ENCODE data around the gene NPHP1. TPM values are rescaled to one million over a fixed set of nuclear protein-coding genes. Genes with fewer than 3 reads are reported as not detected.

The NPHP1 gene
- polyA plus RNA-seq, 1 donor from 2014 or later = 8.0 TPM

DNA sequence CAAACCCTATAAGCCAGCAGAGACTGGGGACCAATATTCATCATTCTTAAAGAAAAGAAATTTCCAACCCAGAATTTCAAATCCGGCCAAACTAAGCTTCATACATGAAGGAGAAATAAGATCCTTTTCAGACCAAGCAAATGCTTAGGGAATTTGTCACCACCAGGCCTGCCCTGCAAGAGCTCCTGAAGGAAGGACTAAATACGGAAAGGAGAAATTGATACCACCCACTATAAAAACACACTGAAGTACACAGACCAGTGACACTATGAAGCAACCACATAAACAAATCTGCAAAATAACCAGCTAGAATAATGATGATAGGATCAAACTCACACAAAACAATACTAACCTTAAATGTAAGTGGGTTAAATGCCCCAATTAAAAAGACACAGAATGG is 22.4 kb downstream of the NPHP1 start:
- TF ChIP-seq MXI1 (conservative IDR thresholded peaks at IDR 0.05; ENCODE audit: poor library complexity, severe bottlenecking) = no peak
- TF ChIP-seq SMC3 (conservative IDR thresholded peaks at IDR 0.05; ENCODE audit: poor library complexity) = no peak
- TF ChIP-seq POLR2AphosphoS5 (IDR thresholded peaks at IDR 0.05) = no peak
- no peak for TF ChIP-seq TAF1 (IDR thresholded peaks at IDR 0.05; ENCODE audit: low read depth)
- no peak for TF ChIP-seq EP300 (conservative IDR thresholded peaks at IDR 0.05; ENCODE audit: poor library complexity, severe bottlenecking)
- TF ChIP-seq, protein P1, sequence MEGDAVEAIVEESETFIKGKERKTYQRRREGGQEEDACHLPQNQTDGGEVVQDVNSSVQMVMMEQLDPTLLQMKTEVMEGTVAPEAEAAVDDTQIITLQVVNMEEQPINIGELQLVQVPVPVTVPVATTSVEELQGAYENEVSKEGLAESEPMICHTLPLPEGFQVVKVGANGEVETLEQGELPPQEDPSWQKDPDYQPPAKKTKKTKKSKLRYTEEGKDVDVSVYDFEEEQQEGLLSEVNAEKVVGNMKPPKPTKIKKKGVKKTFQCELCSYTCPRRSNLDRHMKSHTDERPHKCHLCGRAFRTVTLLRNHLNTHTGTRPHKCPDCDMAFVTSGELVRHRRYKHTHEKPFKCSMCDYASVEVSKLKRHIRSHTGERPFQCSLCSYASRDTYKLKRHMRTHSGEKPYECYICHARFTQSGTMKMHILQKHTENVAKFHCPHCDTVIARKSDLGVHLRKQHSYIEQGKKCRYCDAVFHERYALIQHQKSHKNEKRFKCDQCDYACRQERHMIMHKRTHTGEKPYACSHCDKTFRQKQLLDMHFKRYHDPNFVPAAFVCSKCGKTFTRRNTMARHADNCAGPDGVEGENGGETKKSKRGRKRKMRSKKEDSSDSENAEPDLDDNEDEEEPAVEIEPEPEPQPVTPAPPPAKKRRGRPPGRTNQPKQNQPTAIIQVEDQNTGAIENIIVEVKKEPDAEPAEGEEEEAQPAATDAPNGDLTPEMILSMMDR (IDR thresholded peaks at IDR 0.05; ENCODE audit: poor library complexity, severe bottlenecking) = no peak
- TF ChIP-seq, protein P2, sequence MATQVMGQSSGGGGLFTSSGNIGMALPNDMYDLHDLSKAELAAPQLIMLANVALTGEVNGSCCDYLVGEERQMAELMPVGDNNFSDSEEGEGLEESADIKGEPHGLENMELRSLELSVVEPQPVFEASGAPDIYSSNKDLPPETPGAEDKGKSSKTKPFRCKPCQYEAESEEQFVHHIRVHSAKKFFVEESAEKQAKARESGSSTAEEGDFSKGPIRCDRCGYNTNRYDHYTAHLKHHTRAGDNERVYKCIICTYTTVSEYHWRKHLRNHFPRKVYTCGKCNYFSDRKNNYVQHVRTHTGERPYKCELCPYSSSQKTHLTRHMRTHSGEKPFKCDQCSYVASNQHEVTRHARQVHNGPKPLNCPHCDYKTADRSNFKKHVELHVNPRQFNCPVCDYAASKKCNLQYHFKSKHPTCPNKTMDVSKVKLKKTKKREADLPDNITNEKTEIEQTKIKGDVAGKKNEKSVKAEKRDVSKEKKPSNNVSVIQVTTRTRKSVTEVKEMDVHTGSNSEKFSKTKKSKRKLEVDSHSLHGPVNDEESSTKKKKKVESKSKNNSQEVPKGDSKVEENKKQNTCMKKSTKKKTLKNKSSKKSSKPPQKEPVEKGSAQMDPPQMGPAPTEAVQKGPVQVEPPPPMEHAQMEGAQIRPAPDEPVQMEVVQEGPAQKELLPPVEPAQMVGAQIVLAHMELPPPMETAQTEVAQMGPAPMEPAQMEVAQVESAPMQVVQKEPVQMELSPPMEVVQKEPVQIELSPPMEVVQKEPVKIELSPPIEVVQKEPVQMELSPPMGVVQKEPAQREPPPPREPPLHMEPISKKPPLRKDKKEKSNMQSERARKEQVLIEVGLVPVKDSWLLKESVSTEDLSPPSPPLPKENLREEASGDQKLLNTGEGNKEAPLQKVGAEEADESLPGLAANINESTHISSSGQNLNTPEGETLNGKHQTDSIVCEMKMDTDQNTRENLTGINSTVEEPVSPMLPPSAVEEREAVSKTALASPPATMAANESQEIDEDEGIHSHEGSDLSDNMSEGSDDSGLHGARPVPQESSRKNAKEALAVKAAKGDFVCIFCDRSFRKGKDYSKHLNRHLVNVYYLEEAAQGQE (IDR thresholded peaks at IDR 0.05; ENCODE audit: borderline replicate concordance) = no peak
- TF ChIP-seq RAD21 (conservative IDR thresholded peaks at IDR 0.05) = no peak
- TF ChIP-seq EZH2 (IDR thresholded peaks at IDR 0.05; ENCODE audit: borderline replicate concordance, insufficient read depth, low read length, poor library complexity, severe bottlenecking) = no peak
- Histone ChIP-seq H3K9me2 (ENCODE audit: insufficient read depth, low read length) (no peaks in the 10 kb centered on the region), H3K36me3 (ENCODE audit: insufficient read depth, low read length) (no peaks in the 10 kb centered on the region), H3K27ac (ENCODE audit: low read length) (no peak overlapping the region), H4K20me1 (ENCODE audit: insufficient read depth) (no peaks in the 10 kb centered on the region), H3K79me2 (replicated peaks; ENCODE audit: insufficient read depth, low read length) (no peaks in the 10 kb centered on the region), H3K9me3 (ENCODE audit: low read length) (no peaks in the 10 kb centered on the region), H3K4me2 (ENCODE audit: low read length) (no peak overlapping the region), H3K4me3 (ENCODE audit: low read length) (no peak overlapping the region), H3K9ac (ENCODE audit: low read length) (no peak overlapping the region), H3F3A (ENCODE audit: insufficient read depth, low read length, poor library complexity, severe bottlenecking) (no peaks in the 10 kb centered on the region), H3K27me3 (ENCODE audit: insufficient read depth, low read depth, low read length) (no peaks in the 10 kb centered on the region), H2AFZ (ENCODE audit: low read depth, low read length) (no peak overlapping the region)

DNA sequence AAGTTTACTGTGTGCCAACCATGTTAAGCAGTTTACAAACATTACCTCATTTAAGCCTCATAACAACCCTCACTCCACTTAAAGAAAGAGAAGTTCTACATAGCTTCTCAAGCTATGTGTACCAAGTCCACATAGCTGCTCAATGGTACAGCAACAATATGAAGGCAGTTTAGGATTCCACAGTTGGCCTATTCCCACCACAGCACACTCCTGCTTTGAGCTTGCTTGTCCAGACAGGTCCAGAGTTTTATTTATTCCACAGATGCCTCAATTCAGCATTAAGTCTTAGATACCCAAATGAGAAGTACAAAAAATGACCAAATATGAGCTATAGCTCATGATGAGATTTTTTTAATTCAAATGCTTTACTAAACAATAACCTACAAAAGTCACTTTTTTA is 24.8 kb downstream of the NPHP1 start:
- Histone ChIP-seq H3K9me2 (ENCODE audit: insufficient read depth, low read length) (no peaks in the 10 kb centered on the region), H4K20me1 (ENCODE audit: insufficient read depth) (no peaks in the 10 kb centered on the region), H3K36me3 (ENCODE audit: insufficient read depth, low read length) (no peaks in the 10 kb centered on the region), H2AFZ (ENCODE audit: low read depth, low read length) (no peak overlapping the region), H3K9ac (ENCODE audit: low read length) (no peak overlapping the region), H3K27me3 (ENCODE audit: insufficient read depth, low read depth, low read length) (no peaks in the 10 kb centered on the region), H3F3A (ENCODE audit: insufficient read depth, low read length, poor library complexity, severe bottlenecking) (no peaks in the 10 kb centered on the region), H3K9me3 (ENCODE audit: low read length) (no peaks in the 10 kb centered on the region), H3K27ac (ENCODE audit: low read length) (no peak overlapping the region), H3K4me2 (ENCODE audit: low read length) (no peak overlapping the region), H3K4me3 (ENCODE audit: low read length) (no peak overlapping the region), H3K79me2 (replicated peaks; ENCODE audit: insufficient read depth, low read length) (no peaks in the 10 kb centered on the region)
- TF ChIP-seq SMC3 (conservative IDR thresholded peaks at IDR 0.05; ENCODE audit: poor library complexity) = no peak
- TF ChIP-seq TAF1 (IDR thresholded peaks at IDR 0.05; ENCODE audit: low read depth) = no peak
- TF ChIP-seq, protein P2 (IDR thresholded peaks at IDR 0.05; ENCODE audit: borderline replicate concordance) = no peak
- no peak for TF ChIP-seq MXI1 (conservative IDR thresholded peaks at IDR 0.05; ENCODE audit: poor library complexity, severe bottlenecking)
- no peak for TF ChIP-seq EZH2 (IDR thresholded peaks at IDR 0.05; ENCODE audit: borderline replicate concordance, insufficient read depth, low read length, poor library complexity, severe bottlenecking)
- TF ChIP-seq, protein P1 (IDR thresholded peaks at IDR 0.05; ENCODE audit: poor library complexity, severe bottlenecking) = no peak
- no peak for TF ChIP-seq EP300 (conservative IDR thresholded peaks at IDR 0.05; ENCODE audit: poor library complexity, severe bottlenecking)
- no peak for TF ChIP-seq RAD21 (conservative IDR thresholded peaks at IDR 0.05)
- no peak for TF ChIP-seq POLR2AphosphoS5 (IDR thresholded peaks at IDR 0.05)
